ENCODE measurements around the gene SNX24.

The SNX24 gene

DNA sequence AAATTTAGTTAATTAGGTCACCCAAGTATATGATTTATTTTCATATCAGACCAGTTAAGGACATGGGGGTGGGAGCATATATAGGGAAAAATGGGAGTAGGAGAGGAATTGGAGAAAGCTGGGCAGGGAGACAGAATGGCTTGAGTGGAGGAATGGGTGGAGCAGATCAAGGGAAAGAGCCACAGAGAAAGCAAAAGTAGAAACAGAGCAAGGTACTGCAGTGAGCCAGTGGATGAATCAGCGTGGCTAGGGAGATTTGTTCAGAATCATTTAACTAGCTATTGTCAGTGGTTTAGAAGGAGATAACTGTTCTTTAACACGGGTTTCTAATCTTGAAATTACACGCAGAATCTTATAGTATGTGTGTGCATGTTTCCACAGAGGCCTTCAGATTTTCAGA lies 37.4 kb downstream of the SNX24 start:
- no peak overlapping the region for H3K4me3 ChIP-seq (ENCODE audit: low read depth, low read length)
- no peak for TF ChIP-seq GLIS2 (tag by site-specific recombination; IDR thresholded peaks at IDR 0.05)
- no peak for TF ChIP-seq YY2 (tag by site-specific recombination; IDR thresholded peaks at IDR 0.05)
- no peak for TF ChIP-seq ZNF621 (tag by site-specific recombination; IDR thresholded peaks at IDR 0.05)
- TF ChIP-seq ZBTB21 (tag by site-specific recombination; IDR thresholded peaks at IDR 0.05), result no peak
- TF ChIP-seq PRDM1 (tag by site-specific recombination; IDR thresholded peaks at IDR 0.05), result peak; percentile 60; the same call in 1 of the 2 replicates
- no peak for TF ChIP-seq ZBTB48 (tag by site-specific recombination; IDR thresholded peaks at IDR 0.05)
- no peak for TF ChIP-seq ZNF692 (tag by site-specific recombination; IDR thresholded peaks at IDR 0.05)
- TF ChIP-seq ZNF433 (tag by site-specific recombination; IDR thresholded peaks at IDR 0.05; ENCODE audit: low read depth), result no peak
- ChIA-PET POLR2A (interaction anchor here (0.7 kb wide), 1 partner anchor 17 kb away, joined by 3 read pairs; no protein-coding TSS in a partner anchor), CTCF (no interaction called here)
- H3K27ac ChIP-seq (ENCODE audit: extremely low read depth, low read depth, low read length), result no peak overlapping the region
- H3K4me1 ChIP-seq (ENCODE audit: control insufficient read depth, insufficient read depth, low read length), result no peaks in the 10 kb centered on the region
- H3K36me3 ChIP-seq (ENCODE audit: control insufficient read depth in 2 of 2, insufficient read depth in 1 of 2, low read length in 2 of 2), result no peaks in the 10 kb centered on the region; a peak in 1 of 3 replicates
- no peaks in the 10 kb centered on the region for H3K9me3 ChIP-seq (ENCODE audit: control insufficient read depth, insufficient read depth, low read depth, low read length)

GRCh38 chr5:122885045-122885517 lies 39.7 kb downstream of the SNX24 start:
- ChIA-PET CTCF (interaction anchor here (0.6 kb wide), 1 partner anchor 12 kb away, joined by 3 read pairs; no protein-coding TSS in a partner anchor), POLR2A (no interaction called here)
- Histone ChIP-seq H3K9me3 (ENCODE audit: control insufficient read depth, insufficient read depth, low read depth, low read length) (no peaks in the 10 kb centered on the region), H3K4me1 (ENCODE audit: control insufficient read depth, insufficient read depth, low read length) (no peaks in the 10 kb centered on the region), H3K36me3 (ENCODE audit: control insufficient read depth in 2 of 2, insufficient read depth in 1 of 2, low read length in 2 of 2) (no peaks in the 10 kb centered on the region; a peak in 1 of 3 replicates), H3K27ac (ENCODE audit: extremely low read depth, low read depth, low read length) (no peak overlapping the region), H3K4me3 (ENCODE audit: low read depth, low read length) (no peak overlapping the region)
- no peak for TF ChIP-seq HOXC10 (CRISPR knock-in tag; IDR thresholded peaks at IDR 0.05)
- TF ChIP-seq ZNF768 (tag by site-specific recombination; IDR thresholded peaks at IDR 0.05), result no peak
- TF ChIP-seq ZXDB (tag by site-specific recombination; IDR thresholded peaks at IDR 0.05), result no peak
- TF ChIP-seq ZNF626 (tag by site-specific recombination; IDR thresholded peaks at IDR 0.05), result no peak
- TF ChIP-seq, protein P1, sequence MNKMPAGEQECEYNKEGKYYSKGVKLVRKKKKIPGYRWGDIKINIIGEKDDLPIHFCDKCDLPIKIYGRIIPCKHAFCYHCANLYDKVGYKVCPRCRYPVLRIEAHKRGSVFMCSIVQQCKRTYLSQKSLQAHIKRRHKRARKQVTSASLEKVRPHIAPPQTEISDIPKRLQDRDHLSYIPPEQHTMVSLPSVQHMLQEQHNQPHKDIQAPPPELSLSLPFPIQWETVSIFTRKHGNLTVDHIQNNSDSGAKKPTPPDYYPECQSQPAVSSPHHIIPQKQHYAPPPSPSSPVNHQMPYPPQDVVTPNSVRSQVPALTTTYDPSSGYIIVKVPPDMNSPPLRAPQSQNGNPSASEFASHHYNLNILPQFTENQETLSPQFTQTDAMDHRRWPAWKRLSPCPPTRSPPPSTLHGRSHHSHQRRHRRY (tag by site-specific recombination; IDR thresholded peaks at IDR 0.05), result no peak
- no peak for TF ChIP-seq ZNF621 (tag by site-specific recombination; IDR thresholded peaks at IDR 0.05)
- peak; percentile 78 for TF ChIP-seq SCRT2 (tag by site-specific recombination; IDR thresholded peaks at IDR 0.05)

DNA sequence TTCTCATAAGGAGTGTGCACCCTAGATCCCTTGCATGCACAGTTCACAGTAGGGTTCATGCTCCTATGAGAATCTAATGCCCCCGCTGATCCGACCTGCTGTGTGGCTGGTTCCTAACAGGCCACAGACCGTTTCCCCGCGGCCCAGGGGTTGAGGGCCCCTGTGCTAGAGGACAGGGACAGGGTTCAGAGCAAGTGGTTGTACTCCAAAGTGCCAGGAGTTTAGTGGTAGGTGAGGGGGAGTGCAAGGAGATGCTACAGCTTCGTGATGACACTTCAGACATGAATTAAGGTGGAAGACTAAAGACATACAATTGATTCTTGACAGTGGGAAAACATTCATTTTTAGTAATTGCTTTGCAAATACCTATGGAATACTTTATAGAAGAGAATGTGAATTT lies 40.5 kb downstream of the SNX24 start:
- POLR2A ChIA-PET, result no interaction called here
- H3K27ac ChIP-seq (ENCODE audit: extremely low read depth, low read depth, low read length), result no peak overlapping the region
- peaks cover under 1% of the 10 kb centered on the region; the same call in 1 of the 2 replicates for H3K4me1 ChIP-seq (ENCODE audit: control insufficient read depth, insufficient read depth, low read length)
- H3K9me3 ChIP-seq (ENCODE audit: control insufficient read depth, insufficient read depth, low read depth, low read length), result no peaks in the 10 kb centered on the region; the same call in 1 of the 2 replicates
- CTCF ChIA-PET, result interaction anchor here (0.6 kb wide), 1 partner anchor 260 kb away, joined by 3 read pairs; no protein-coding TSS in a partner anchor
- H3K4me3 ChIP-seq (ENCODE audit: low read depth, low read length), result no peak overlapping the region
- no peaks in the 10 kb centered on the region; a peak in 1 of 3 replicates for H3K36me3 ChIP-seq (ENCODE audit: control insufficient read depth in 2 of 2, insufficient read depth in 1 of 2, low read length in 2 of 2)
- TF ChIP-seq GFI1B (tag by site-specific recombination; IDR thresholded peaks at IDR 0.05), result no peak
- TF ChIP-seq FEZF1 (tag by site-specific recombination; IDR thresholded peaks at IDR 0.05), result no peak
- TF ChIP-seq, protein P2, sequence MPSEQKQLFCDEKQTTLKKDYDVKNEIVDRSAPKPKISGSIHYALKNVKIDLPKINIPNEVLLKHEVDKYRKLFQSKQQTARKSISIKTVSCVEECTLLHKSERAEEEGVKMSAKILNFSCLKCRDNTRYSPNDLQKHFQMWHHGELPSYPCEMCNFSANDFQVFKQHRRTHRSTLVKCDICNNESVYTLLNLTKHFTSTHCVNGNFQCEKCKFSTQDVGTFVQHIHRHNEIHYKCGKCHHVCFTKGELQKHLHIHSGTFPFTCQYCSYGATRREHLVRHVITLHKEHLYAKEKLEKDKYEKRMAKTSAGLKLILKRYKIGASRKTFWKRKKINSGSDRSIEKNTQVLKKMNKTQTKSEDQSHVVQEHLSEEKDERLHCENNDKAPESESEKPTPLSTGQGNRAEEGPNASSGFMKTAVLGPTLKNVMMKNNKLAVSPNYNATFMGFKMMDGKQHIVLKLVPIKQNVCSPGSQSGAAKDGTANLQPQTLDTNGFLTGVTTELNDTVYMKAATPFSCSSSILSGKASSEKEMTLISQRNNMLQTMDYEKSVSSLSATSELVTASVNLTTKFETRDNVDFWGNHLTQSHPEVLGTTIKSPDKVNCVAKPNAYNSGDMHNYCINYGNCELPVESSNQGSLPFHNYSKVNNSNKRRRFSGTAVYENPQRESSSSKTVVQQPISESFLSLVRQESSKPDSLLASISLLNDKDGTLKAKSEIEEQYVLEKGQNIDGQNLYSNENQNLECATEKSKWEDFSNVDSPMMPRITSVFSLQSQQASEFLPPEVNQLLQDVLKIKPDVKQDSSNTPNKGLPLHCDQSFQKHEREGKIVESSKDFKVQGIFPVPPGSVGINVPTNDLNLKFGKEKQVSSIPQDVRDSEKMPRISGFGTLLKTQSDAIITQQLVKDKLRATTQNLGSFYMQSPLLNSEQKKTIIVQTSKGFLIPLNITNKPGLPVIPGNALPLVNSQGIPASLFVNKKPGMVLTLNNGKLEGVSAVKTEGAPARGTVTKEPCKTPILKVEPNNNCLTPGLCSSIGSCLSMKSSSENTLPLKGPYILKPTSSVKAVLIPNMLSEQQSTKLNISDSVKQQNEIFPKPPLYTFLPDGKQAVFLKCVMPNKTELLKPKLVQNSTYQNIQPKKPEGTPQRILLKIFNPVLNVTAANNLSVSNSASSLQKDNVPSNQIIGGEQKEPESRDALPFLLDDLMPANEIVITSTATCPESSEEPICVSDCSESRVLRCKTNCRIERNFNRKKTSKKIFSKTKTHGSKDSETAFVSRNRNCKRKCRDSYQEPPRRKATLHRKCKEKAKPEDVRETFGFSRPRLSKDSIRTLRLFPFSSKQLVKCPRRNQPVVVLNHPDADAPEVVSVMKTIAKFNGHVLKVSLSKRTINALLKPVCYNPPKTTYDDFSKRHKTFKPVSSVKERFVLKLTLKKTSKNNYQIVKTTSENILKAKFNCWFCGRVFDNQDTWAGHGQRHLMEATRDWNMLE (tag by site-specific recombination; conservative IDR thresholded peaks at IDR 0.05; ENCODE audit: low read depth), result no peak
- TF ChIP-seq RBAK (tag by site-specific recombination; IDR thresholded peaks at IDR 0.05), result no peak
- TF ChIP-seq ZNF302 (tag by site-specific recombination; IDR thresholded peaks at IDR 0.05; ENCODE audit: low read depth), result no peak
- no peak for TF ChIP-seq ZNF223 (tag by site-specific recombination; IDR thresholded peaks at IDR 0.05)
- no peak for TF ChIP-seq ZNF529 (tag by site-specific recombination; IDR thresholded peaks at IDR 0.05; ENCODE audit: insufficient replicate concordance)
- TF ChIP-seq ZNF677 (tag by site-specific recombination; IDR thresholded peaks at IDR 0.05), result no peak
- no peak for TF ChIP-seq ZNF146 (tag by site-specific recombination; IDR thresholded peaks at IDR 0.05)
- TF ChIP-seq, protein P1 (tag by site-specific recombination; IDR thresholded peaks at IDR 0.05), result no peak

Measured in HEK293 (cell line).